H54 (cell line): ENCODE results near the gene DCAF6.

ENCODE experiments used
- DNase-seq: peaks from one replicate; pipeline ENCODE4 v3.0.0; 2011; ENCODE audit warnings: low spot score, mixed read lengths; ENCODE audit not compliant: insufficient read length
- FAIRE-seq: peaks from 3 replicates; lab custom pipeline; 2011; peaks lifted over from hg19 to GRCh38; lab: Jason Lieb, UNC
- POLR2A ChIP-seq: IDR thresholded peaks from 2 replicates; pipeline ENCODE4 v1.6.1; 2011; ENCODE audit warnings: low read depth, mild to moderate bottlenecking, low read length

Gene DCAF6

GRCh38 chr1:167966050-167966449 is 29.6 kb downstream of the DCAF6 start:
- FAIRE-seq (no peak), DNase-seq (no peak)

GRCh38 chr1:167968569-167968968 is 32.1 kb downstream of the DCAF6 start:
- no peak for TF ChIP-seq POLR2A
- FAIRE-seq (no peak), DNase-seq (no peak)

More at GRCh38 chr1:167966050-167966449, 29.6 kb downstream of the DCAF6 start:
- no peak for TF ChIP-seq POLR2A

DNA sequence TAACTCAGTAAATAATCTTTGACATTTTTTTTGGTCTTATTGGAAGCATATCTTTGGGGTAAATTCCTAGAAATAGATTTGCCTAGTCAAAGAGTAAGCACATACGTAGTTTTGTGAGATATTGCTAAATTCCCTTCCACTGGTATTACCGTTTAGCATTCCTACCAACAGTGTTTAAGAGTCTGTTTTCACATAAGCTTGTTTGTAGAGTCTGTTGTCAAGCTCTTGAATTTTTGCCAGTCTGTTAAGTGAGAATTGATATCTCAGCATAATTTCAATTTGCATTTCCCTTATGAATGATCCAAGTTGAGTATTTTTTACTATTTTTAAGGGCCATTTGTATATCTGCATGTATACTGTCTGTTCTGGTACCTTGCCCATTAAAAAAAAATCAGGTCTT is 37.3 kb downstream of the DCAF6 start:
- FAIRE-seq (no peak), DNase-seq (no peak)
- TF ChIP-seq POLR2A, result no peak

DNA sequence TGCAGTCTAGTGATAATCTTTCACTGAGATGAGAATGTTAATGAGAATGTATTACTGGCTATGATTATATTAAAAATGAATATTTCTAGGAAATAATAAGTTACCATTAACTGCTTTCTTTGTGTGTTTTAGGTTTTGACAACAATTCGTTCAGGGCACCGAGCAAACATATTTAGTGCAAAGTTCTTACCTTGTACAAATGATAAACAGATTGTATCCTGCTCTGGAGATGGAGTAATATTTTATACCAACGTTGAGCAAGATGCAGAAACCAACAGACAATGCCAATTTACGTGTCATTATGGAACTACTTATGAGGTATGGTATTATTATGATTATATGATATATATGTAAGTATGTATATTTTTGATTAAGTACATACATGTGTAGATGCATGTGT is 38.2 kb downstream of the DCAF6 start:
- FAIRE-seq, result no peak
- no peak for TF ChIP-seq POLR2A
- DNase-seq, result no peak

DNA sequence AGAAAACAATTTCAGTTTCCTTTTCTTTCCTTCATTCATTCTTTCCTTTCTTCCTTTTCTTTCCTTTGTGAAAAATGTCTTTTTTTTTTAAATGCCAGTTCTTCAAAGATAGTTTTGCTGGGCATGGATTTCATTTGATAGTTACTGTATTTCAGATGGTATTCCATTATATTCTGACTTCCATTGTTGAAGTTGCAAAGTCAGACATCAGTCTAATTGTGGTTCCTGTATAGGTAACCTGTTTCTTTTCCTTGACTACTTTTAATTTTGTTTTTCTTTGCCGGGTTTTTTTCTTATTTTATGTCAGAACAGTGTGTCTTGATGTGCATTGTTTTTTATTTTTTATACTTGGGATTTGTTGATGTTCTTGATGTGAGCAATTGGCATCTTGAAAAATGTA is 40.8 kb downstream of the DCAF6 start:
- no peak for TF ChIP-seq POLR2A
- FAIRE-seq (no peak), DNase-seq (no peak)

- FAIRE-seq (no peak), DNase-seq (no peak)
Measured at GRCh38 chr1:167981933-167982332, 45.5 kb downstream of the DCAF6 start.

DNA sequence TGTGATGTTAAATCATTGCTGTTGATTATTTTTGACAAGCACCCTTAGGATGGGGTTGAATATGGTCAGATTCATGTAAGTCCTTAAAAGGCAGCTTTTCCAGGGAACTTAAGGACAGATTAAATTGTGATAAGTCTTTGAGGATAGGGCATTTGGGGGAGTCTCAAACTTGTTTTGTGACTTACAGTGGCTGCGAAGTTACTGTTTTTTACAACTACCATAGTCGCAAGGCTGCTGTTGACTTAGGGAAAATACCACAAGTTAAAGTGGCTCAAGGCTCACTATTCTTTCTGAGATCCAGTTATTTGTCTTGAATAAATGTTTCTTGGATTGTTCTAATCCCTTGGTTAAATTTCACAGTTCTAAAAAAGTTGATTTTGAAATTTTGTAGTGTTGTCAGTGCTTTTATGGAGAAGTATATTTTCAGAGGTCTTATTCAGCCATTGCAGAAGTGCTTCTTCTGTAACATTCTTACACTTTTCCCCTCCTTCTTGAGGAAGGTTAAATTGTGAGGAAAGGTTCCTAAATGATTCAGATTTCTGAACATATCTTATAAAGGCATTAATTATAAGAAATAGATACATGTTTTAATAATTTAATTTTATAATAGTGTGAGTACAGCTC is 47.4 kb downstream of the DCAF6 start:
- no peak for TF ChIP-seq POLR2A
- DNase-seq (no peak), FAIRE-seq (no peak)

More at GRCh38 chr1:167981933-167982332, 45.5 kb downstream of the DCAF6 start:
- no peak for TF ChIP-seq POLR2A

- FAIRE-seq, result peak; percentile 43
Measured at GRCh38 chr1:167984886-167985489, 48.5 kb downstream of the DCAF6 start.

GRCh38 chr1:167987174-167987573 is 50.7 kb downstream of the DCAF6 start:
- DNase-seq, result no peak
- TF ChIP-seq POLR2A, result no peak
- FAIRE-seq, result no peak

More at GRCh38 chr1:167984886-167985489, 48.5 kb downstream of the DCAF6 start:
- no peak for DNase-seq
- no peak for TF ChIP-seq POLR2A

- DNase-seq, result no peak
- no peak for TF ChIP-seq POLR2A
- peak; percentile 86 for FAIRE-seq
Measured at GRCh38 chr1:167991546-167991945, 55.1 kb downstream of the DCAF6 start.

DNA sequence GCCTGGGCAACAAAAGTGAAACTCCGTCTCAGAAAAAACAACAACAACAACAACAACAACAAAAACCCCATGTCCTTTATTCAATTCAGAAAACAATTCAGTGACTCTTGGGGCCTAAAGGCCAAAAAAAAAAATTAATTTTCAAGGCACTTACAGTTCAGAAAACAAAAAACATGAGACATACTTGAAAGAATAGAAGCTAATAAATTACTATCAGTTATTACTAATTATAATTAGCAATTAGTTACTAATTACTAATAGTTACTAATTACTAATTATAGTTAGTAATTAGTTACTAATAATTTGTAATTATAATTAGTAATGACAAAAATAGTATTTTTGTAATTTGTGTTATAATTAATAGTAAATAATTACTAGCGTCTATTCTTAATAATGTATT is 57.2 kb downstream of the DCAF6 start:
- DNase-seq (no peak), FAIRE-seq (no peak)
- TF ChIP-seq POLR2A, result no peak

- TF ChIP-seq POLR2A, result no peak
- FAIRE-seq, result no peak
- no peak for DNase-seq
Measured at GRCh38 chr1:167994560-167994959, 58.1 kb downstream of the DCAF6 start.

GRCh38 chr1:167995038-167995437 is 58.6 kb downstream of the DCAF6 start:
- no peak for TF ChIP-seq POLR2A
- FAIRE-seq (peak; percentile 43), DNase-seq (no peak)

- no peak for TF ChIP-seq POLR2A
- no peak for DNase-seq
- FAIRE-seq, result no peak
Measured at GRCh38 chr1:167996266-167996665, 59.8 kb downstream of the DCAF6 start.

GRCh38 chr1:167997037-167997575 is 60.6 kb downstream of the DCAF6 start:
- DNase-seq (no peak), FAIRE-seq (no peak)
- TF ChIP-seq POLR2A, result no peak
